Ectodermal cell (in vitro differentiated cells): ENCODE results near the gene OR6C2. TPM values are rescaled to one million over a fixed set of nuclear protein-coding genes. Genes with fewer than 3 reads are reported as not detected.
"Not testable (repeated sequence)": the region's sequence is repeated elsewhere in the genome, so short reads cannot be mapped to it uniquely, and the experiment has no call there.

ENCODE experiments used
- H3K27ac ChIP-seq: 2 replicates; pipeline ENCODE4 v1.7.0; 2013; ENCODE audit warnings: mild to moderate bottlenecking, low read depth, low read length; ENCODE audit not compliant: insufficient read depth, poor library complexity, severe bottlenecking
- H3K27me3 ChIP-seq: 2 replicates; pipeline ENCODE4 v1.7.0; 2013; ENCODE audit warnings: mild to moderate bottlenecking, low read length; ENCODE audit not compliant: insufficient read depth, control insufficient read depth, poor library complexity, severe bottlenecking
- H3K36me3 ChIP-seq: one replicate; pipeline ENCODE4 v1.7.0; 2013; ENCODE audit warnings: low read length; ENCODE audit not compliant: control insufficient read depth, insufficient read depth
- H3K4me1 ChIP-seq: one replicate; pipeline ENCODE4 v1.7.0; 2013; ENCODE audit warnings: low read length; ENCODE audit not compliant: control insufficient read depth, insufficient read depth
- H3K4me3 ChIP-seq: 2 replicates; pipeline ENCODE4 v1.7.0; 2013; ENCODE audit warnings: low read depth, low read length, control low read depth; ENCODE audit not compliant: insufficient read depth
- H3K9me3 ChIP-seq: 2 replicates; pipeline ENCODE4 v1.7.0; 2013; ENCODE audit warnings: mild to moderate bottlenecking, low read length, moderate library complexity; ENCODE audit not compliant: control insufficient read depth
- WGBS, 2 experiments: methylation state at CpG; one replicate each; pipeline ENCODE4 v1.1.7; 2013; ENCODE audit warnings: missing lambda C conversion rate in 2 of 2; 5-methylcytosine and 5-hydroxymethylcytosine counted together
- polyA plus RNA-seq, 4 experiments: library from polyadenylated mRNA; stranded (reverse); fragments of 50-300 nt; gene quantifications; one replicate each; pipeline ENCODE4 v1.2.3, GENCODE V29; 2013

Gene OR6C2
- not detected for polyA plus RNA-seq (2013, experiment 1 of 4)
- polyA plus RNA-seq (2013, experiment 2 of 4) = not detected
- not detected for polyA plus RNA-seq (2013, experiment 3 of 4)
- not detected for polyA plus RNA-seq (2013, experiment 4 of 4)

DNA sequence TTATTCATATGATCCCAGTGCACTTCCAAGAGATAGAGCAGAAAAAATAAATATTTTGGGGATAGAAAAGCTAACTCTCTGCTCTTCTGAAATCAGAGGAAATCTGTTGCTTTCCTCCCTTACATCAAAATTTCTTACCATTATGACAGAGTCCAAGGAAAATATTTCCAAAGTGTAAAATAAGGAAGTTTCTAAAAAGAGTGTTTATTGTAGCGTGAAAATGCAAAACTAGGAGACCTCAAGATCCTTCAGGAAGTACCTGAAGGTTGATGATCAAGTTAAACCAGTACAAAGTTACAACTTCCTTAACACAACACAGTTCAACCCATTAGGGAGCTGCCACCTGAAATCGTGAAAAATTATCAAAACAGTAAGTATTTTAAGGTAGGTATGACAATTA lies at the start of gene OR6C2:
TSS of gene OR6C2 (plus strand) at position 301 of the 400 bp plus-strand sequence. CDS start 8,138 bp downstream, outside the sequence.
- H3K27me3 ChIP-seq = no peaks in the 10 kb centered on the region
- no peaks in the 10 kb centered on the region for H3K36me3 ChIP-seq
- WGBS, 2 experiments = 67 to 88% methylated on average over 1 to 2 of the region's 2 CpGs
- no peak within 1 kb of the TSS for H3K27ac ChIP-seq
- no peak within 1 kb of the TSS for H3K4me3 ChIP-seq
- H3K9me3 ChIP-seq = no peaks in the 10 kb centered on the region
- H3K4me1 ChIP-seq = no peaks in the 10 kb centered on the region

- Histone ChIP-seq H3K36me3 (no peaks in the 10 kb centered on the region), H3K27me3 (no peaks in the 10 kb centered on the region), H3K9me3 (peaks cover 2% of the 10 kb centered on the region), H3K27ac (no peak overlapping the region), H3K4me3 (no peak overlapping the region), H3K4me1 (no peaks in the 10 kb centered on the region)
- 94 to 100% methylated on average over 1 of the region's 1 CpG for WGBS, 2 experiments
Observed at GRCh38 chr12:55396326-55396725, 47.5 kb upstream of the OR6C2 start.

- H3K9me3 ChIP-seq = peaks cover 2% of the 10 kb centered on the region
Observed at GRCh38 chr12:55400229-55400628, 43.6 kb upstream of the OR6C2 start, which contains the start of gene OR6C65. OR6C65 (plus strand) TSS chr12:55400529; CDS start chr12:55400529, 0 bp downstream.

GRCh38 chr12:55407866-55408265 lies 36.0 kb upstream of the OR6C2 start:
- no peaks in the 10 kb centered on the region for H3K36me3 ChIP-seq
- WGBS, 2 experiments = 83% methylated on average over 1 of the region's 1 CpG; no CpG with 5 or more reads in 1 of the 2 experiments

More at GRCh38 chr12:55400229-55400628, 43.6 kb upstream of the OR6C2 start, which contains the start of gene OR6C65:
- Histone ChIP-seq H3K4me3 (no peak within 1 kb of the TSS), H3K4me1 (no peaks in the 10 kb centered on the region), H3K27ac (no peak within 1 kb of the TSS), H3K27me3 (no peaks in the 10 kb centered on the region), H3K36me3 (no peaks in the 10 kb centered on the region)
- WGBS, 2 experiments = 89 to 92% methylated on average over 1 of the region's 1 CpG

DNA sequence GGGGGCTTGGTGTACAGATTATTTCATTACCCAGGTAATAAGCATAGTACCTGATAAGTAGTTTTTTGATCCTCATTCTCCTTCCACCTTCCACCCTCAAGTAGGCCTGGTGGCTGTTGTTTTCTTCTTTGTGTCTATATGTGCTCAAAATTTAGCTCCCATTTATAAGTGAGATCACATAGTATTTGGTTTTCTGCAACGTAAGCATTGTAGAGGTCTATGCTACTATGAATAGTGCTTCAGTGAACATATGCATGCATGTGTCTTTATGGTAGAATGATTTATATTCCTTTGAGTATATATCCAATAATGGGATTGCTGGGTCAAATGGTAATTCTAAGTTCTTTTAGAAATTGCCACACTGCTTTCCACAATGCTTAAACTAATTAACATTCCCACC lies 34.7 kb upstream of the OR6C2 start:
- not testable (repeated sequence) for H3K4me3 ChIP-seq, H3K27ac ChIP-seq, H3K4me1 ChIP-seq, H3K9me3 ChIP-seq, H3K27me3 ChIP-seq, H3K36me3 ChIP-seq
- WGBS, 2 experiments = 83 to 96% methylated on average over 1 of the region's 1 CpG

More at GRCh38 chr12:55407866-55408265, 36.0 kb upstream of the OR6C2 start:
- Histone ChIP-seq H3K4me3 (no peak overlapping the region), H3K27ac (no peak overlapping the region), H3K9me3 (no peaks in the 10 kb centered on the region), H3K4me1 (no peaks in the 10 kb centered on the region), H3K27me3 (no peaks in the 10 kb centered on the region)

- not testable (repeated sequence) for H3K9me3 ChIP-seq
- 97% methylated on average over 15 of the region's 15 CpGs for WGBS, 2 experiments
Observed at GRCh38 chr12:55412138-55412537, 31.7 kb upstream of the OR6C2 start.

DNA sequence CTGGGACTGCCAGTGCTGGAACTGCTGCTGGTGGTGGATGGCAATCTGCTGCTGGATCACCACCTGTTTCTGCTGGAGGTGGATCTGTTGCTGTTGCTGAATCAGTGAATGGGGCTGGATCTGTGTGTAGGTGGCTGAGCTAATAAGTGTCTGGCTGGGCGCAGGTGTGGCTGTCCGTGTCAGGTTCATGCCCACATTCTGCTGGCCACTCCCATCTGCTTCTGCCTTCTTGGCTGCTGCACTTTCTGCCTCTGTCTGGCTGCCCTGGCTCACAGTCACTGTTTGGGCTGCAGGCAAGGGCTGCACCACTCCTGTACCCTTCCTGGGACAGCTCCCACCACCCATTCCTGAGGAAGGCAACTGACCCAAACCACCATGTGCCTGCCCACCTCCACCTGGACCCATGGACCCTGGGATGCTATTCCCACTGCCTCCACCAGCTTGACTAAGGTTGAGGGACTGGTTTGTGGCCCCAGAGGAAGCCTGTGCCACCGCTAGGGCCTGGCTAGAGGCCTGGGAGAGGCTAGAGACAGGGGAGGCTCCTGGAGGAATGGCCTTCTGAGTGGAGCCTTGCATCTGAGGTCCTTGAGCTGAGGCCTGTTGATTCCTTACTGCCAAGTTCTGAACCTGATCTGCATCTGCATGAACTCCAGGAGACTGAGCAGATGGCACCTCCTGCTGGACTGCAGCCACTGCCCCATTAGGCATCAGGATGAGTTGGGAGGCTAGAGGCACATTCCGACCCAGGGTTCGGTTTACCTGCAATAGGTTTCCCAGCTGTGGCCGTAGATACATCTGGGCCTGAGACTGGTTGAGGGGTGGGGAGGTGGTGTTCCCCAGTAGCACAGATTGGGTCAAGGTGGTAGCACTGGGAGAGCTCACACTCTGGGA lies 30.1 kb upstream of the OR6C2 start:
- not testable (repeated sequence) for H3K27ac ChIP-seq, H3K4me3 ChIP-seq, H3K9me3 ChIP-seq, H3K4me1 ChIP-seq, H3K27me3 ChIP-seq, H3K36me3 ChIP-seq
- 88 to 97% methylated on average over 4 to 5 of the region's 6 CpGs for WGBS, 2 experiments

More at GRCh38 chr12:55412138-55412537, 31.7 kb upstream of the OR6C2 start:
- H3K4me3 ChIP-seq, H3K36me3 ChIP-seq, H3K27me3 ChIP-seq, H3K27ac ChIP-seq, H3K4me1 ChIP-seq: not testable (repeated sequence)

GRCh38 chr12:55414396-55414823 lies 29.5 kb upstream of the OR6C2 start:
- not testable (repeated sequence) for H3K27me3 ChIP-seq
- 79 to 81% methylated on average over 10 to 11 of the region's 11 CpGs for WGBS, 2 experiments

DNA sequence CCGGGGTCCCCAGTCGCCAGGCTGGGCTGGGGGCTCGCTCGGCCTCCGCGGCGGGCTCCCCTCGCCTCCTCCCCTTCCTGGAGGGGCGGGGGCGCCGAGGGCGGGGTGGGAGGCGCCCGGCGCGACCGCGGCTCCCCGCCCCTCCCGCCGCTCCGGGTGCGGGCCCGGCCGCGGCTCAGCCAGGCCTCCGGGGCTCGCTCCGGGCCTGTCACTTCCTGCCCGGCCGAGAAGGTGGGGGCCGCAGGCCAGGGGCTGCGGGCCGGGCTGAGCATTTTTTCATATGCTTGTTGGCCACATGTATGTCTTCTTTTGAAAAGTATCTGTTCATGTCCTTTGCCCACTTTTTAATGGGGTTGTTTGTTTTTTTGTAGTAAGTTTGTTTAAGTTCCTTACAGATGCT lies 29.0 kb upstream of the OR6C2 start:
- not testable (repeated sequence) for H3K27ac ChIP-seq, H3K4me3 ChIP-seq, H3K27me3 ChIP-seq, H3K9me3 ChIP-seq, H3K36me3 ChIP-seq, H3K4me1 ChIP-seq
- 27 to 46% methylated on average over 6 to 7 of the region's 34 CpGs for WGBS, 2 experiments

More at GRCh38 chr12:55414396-55414823, 29.5 kb upstream of the OR6C2 start:
- H3K4me3 ChIP-seq, H3K4me1 ChIP-seq, H3K36me3 ChIP-seq, H3K9me3 ChIP-seq, H3K27ac ChIP-seq: not testable (repeated sequence)

DNA sequence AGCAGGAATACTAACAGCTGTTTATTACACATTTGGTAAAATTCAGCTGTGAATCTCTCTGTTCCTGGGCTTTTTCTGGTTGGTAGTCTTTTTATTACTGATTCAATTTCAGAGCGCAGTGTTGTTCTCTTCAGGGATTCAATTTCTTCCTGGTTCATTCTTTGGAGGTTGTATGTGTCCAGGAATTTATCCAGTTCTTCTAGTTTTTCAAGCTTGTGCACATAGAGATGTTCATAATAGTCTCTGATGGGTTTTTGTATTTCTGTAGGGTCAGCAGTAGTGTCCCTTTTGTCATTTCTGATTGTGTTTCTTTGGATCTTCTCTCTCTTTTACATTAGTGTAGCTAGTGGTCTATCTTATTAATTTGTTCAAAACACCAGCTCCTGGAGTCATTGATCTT lies 26.9 kb upstream of the OR6C2 start:
- WGBS, 2 experiments = 95 to 100% methylated on average over 1 of the region's 1 CpG
- Histone ChIP-seq H3K27me3 (no peaks in the 10 kb centered on the region), H3K4me3 (no peak overlapping the region), H3K9me3 (no peaks in the 10 kb centered on the region), H3K27ac (no peak overlapping the region), H3K4me1 (peaks cover 3% of the 10 kb centered on the region), H3K36me3 (no peaks in the 10 kb centered on the region)
